ENCODE data around the gene GPD1L. TPM values are rescaled to one million over a fixed set of nuclear protein-coding genes. Genes with fewer than 3 reads are reported as not detected.

The GPD1L gene
- total RNA-seq, 1 experiment from 2014 or later = 9.3 TPM

DNA sequence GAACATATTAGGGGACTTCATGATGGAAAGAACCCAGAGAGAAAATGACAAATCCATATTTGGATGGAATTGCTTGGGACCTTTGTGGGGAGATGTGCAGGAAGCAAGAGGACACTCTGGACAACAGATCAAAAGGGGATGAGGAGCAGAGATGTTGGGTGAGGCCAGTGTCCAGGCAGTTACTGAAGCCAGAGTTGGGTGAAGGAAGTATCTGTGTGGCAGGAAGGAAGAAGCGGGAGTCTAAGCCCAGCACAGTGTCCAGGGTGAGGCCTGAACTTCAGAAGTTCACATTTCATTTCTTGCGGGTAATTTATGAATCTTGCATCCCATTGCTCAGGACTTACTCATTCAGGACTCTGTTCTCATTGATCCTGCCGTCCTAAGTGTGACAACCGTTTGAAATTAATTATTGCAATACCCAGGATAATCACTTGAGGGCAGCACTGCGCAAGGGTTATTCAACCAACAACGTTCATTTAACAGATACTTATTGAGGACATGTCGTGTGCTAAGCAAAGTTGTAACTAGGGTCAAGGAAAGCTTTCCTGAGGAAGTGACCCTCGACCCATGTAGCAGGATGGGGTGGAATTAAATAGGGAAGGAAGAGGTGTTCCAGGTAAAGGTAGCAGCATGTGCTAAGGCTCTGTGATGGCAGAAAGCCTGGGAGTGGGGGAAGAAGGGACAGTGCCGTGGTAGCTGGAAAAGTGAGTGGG is 70.7 kb downstream of the GPD1L start:
- no peaks in the 10 kb centered on the region for H3K36me3 Mint-ChIP-seq (ENCODE audit: insufficient read depth, unreplicated experiment)
- peak overlapping the region; percentile 5 for H3K27ac Mint-ChIP-seq (ENCODE audit: unreplicated experiment)
- H3K27me3 Mint-ChIP-seq (ENCODE audit: insufficient read depth, unreplicated experiment) = no peaks in the 10 kb centered on the region
- 0 out of 2 replicates have a peak, but pooled peaks cover 5% of the 10 kb centered on the region for H3K4me1 ChIP-seq
- ChIA-PET CTCF (interaction anchor here (0.8 to 1.2 kb wide), 2 partner anchors 63 to 115 kb away, joined by 3 to 15 read pairs; partner anchors contain the start of gene CMTM8), POLR2A (no interaction called here)
- intact Hi-C loops (cut with micrococcal nuclease; ENCODE audit: unreplicated experiment) = loop anchor here (1.0 to 5.0 kb wide), 3 partner anchors 119 to 290 kb away; no protein-coding TSS in a partner anchor
- no peaks in the 10 kb centered on the region for H3K9me3 Mint-ChIP-seq (ENCODE audit: unreplicated experiment)
- TF ChIP-seq, protein P1, sequence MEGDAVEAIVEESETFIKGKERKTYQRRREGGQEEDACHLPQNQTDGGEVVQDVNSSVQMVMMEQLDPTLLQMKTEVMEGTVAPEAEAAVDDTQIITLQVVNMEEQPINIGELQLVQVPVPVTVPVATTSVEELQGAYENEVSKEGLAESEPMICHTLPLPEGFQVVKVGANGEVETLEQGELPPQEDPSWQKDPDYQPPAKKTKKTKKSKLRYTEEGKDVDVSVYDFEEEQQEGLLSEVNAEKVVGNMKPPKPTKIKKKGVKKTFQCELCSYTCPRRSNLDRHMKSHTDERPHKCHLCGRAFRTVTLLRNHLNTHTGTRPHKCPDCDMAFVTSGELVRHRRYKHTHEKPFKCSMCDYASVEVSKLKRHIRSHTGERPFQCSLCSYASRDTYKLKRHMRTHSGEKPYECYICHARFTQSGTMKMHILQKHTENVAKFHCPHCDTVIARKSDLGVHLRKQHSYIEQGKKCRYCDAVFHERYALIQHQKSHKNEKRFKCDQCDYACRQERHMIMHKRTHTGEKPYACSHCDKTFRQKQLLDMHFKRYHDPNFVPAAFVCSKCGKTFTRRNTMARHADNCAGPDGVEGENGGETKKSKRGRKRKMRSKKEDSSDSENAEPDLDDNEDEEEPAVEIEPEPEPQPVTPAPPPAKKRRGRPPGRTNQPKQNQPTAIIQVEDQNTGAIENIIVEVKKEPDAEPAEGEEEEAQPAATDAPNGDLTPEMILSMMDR (IDR thresholded peaks at IDR 0.05; ENCODE audit: insufficient read depth in 1 of 2, low read depth in 1 of 2, low read length in 1 of 2, severe bottlenecking in 1 of 2, unreplicated experiment in 1 of 2) = peak; percentile 63
- H3K4me3 ChIP-seq (ENCODE audit: low read depth, low read length) = peak overlapping the region; percentile 6; the same call in 1 of the 2 replicates
- no peaks in the 10 kb centered on the region for H3K27me3 ChIP-seq (replicated peaks; ENCODE audit: control insufficient read depth, insufficient read depth, low read length)
- no TSS peak for BruUV-seq (replicated peaks)
- H3K4me1 Mint-ChIP-seq (ENCODE audit: low read depth, unreplicated experiment) = peaks cover 11% of the 10 kb centered on the region
- H3K9me3 ChIP-seq = no peaks in the 10 kb centered on the region
- DNase-seq = peak; percentile 55 to 83
- H3K4me3 Mint-ChIP-seq (ENCODE audit: unreplicated experiment) = peak overlapping the region; percentile 35
- no peaks in the 10 kb centered on the region for H3K36me3 ChIP-seq (ENCODE audit: control insufficient read depth, insufficient read depth, low read length)

DNA sequence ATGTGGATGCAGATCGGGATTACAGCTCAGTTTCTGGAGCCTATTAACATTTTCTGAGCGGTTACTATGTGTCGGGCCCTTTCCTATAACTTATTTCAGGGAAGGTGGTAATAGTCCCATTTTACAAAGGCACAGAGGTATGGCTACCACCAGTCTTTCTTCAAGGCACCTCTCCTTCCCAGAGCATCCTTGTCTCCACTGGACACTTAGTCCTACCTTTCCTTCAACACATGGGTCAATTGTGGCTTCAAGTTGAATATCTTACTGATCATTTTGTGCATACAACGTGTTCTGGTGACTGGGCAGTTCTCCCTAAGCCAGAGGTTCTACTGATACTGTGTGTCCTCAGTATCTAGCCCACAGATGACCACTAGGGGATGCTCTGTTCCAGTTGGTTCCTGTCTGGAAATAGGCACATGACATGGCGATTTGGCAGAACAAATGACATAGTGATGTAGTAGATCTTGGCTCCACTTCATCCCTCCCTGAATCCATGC is 71.3 kb downstream of the GPD1L start:
- Mint-ChIP-seq H3K4me3 (ENCODE audit: unreplicated experiment) (peak overlapping the region; percentile 35), H3K27me3 (ENCODE audit: insufficient read depth, unreplicated experiment) (no peaks in the 10 kb centered on the region), H3K27ac (ENCODE audit: unreplicated experiment) (peak overlapping the region; percentile 5), H3K9me3 (ENCODE audit: unreplicated experiment) (no peaks in the 10 kb centered on the region), H3K4me1 (ENCODE audit: low read depth, unreplicated experiment) (peaks cover 11% of the 10 kb centered on the region), H3K36me3 (ENCODE audit: insufficient read depth, unreplicated experiment) (no peaks in the 10 kb centered on the region)
- intact Hi-C loops (cut with micrococcal nuclease; ENCODE audit: unreplicated experiment) = loop anchor here (1.0 to 5.0 kb wide), 7 partner anchors 39 to 290 kb away; no protein-coding TSS in a partner anchor
- Histone ChIP-seq H3K27me3 (replicated peaks; ENCODE audit: control insufficient read depth, insufficient read depth, low read length) (no peaks in the 10 kb centered on the region), H3K4me1 (0 out of 2 replicates have a peak, but pooled peaks cover 5% of the 10 kb centered on the region), H3K9me3 (no peaks in the 10 kb centered on the region), H3K4me3 (ENCODE audit: low read depth, low read length) (peak overlapping the region; percentile 6; the same call in 1 of the 2 replicates), H3K36me3 (ENCODE audit: control insufficient read depth, insufficient read depth, low read length) (no peaks in the 10 kb centered on the region)
- peak; percentile 83 to 86 for DNase-seq
- POLR2A ChIA-PET = no interaction called here
- CTCF ChIA-PET = interaction anchor here (0.8 to 1.2 kb wide), 2 partner anchors 62 to 114 kb away, joined by 3 to 15 read pairs; partner anchors contain the start of gene CMTM8
- TF ChIP-seq, protein P1 (IDR thresholded peaks at IDR 0.05; ENCODE audit: insufficient read depth in 1 of 2, low read depth in 1 of 2, low read length in 1 of 2, severe bottlenecking in 1 of 2, unreplicated experiment in 1 of 2) = peak; percentile 81 to 99
- no TSS peak for BruUV-seq (replicated peaks)

DNA sequence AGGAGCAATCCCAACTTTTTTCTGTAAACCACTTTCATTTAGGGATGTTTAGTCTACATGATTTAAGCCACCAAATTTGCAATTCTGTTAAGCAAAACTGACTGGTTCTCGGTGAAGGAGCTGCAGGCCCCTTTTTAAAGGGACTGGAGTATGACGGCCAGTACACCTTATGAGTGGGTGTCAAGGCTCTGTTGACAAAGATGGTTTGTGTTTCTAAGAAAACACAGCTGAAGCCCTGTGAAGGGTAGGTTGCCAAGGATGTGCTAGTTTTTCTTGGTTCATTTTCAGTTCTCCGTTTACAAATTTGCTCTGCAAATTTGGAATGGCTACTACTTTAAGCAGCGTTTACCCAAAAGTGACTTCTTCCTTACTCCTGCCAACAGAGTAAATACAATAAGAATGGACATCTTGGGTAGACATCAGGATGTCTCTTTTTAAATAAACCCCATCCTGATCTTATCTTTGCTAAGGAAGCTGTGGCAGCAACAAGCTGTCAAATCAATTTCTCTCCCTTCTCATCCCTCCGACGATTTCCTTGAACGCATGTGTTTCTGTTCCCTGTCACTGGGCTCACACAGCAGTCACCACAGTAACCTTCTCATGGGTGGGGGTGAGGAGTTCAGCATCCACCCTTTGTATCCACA is 73.8 kb downstream of the GPD1L start:
- Mint-ChIP-seq H3K4me3 (ENCODE audit: unreplicated experiment) (no peak overlapping the region), H3K27ac (ENCODE audit: unreplicated experiment) (no peak overlapping the region), H3K36me3 (ENCODE audit: insufficient read depth, unreplicated experiment) (no peaks in the 10 kb centered on the region), H3K27me3 (ENCODE audit: insufficient read depth, unreplicated experiment) (no peaks in the 10 kb centered on the region), H3K9me3 (ENCODE audit: unreplicated experiment) (no peaks in the 10 kb centered on the region), H3K4me1 (ENCODE audit: low read depth, unreplicated experiment) (peaks cover 11% of the 10 kb centered on the region)
- POLR2A ChIA-PET = no interaction called here
- no TSS peak for BruUV-seq (replicated peaks)
- Histone ChIP-seq H3K27me3 (replicated peaks; ENCODE audit: control insufficient read depth, insufficient read depth, low read length) (no peaks in the 10 kb centered on the region), H3K4me3 (ENCODE audit: low read depth, low read length) (no peak overlapping the region), H3K36me3 (ENCODE audit: control insufficient read depth, insufficient read depth, low read length) (no peaks in the 10 kb centered on the region), H3K4me1 (0 out of 2 replicates have a peak, but pooled peaks cover 5% of the 10 kb centered on the region), H3K9me3 (no peaks in the 10 kb centered on the region)
- intact Hi-C loops (cut with micrococcal nuclease; ENCODE audit: unreplicated experiment) = no loop called here
- DNase-seq = no peak
- CTCF ChIA-PET = no interaction called here
- TF ChIP-seq, protein P1 (IDR thresholded peaks at IDR 0.05; ENCODE audit: insufficient read depth in 1 of 2, low read depth in 1 of 2, low read length in 1 of 2, severe bottlenecking in 1 of 2, unreplicated experiment in 1 of 2) = no peak

Data from Caco-2 (cell line).